ENCODE measurements around the gene LPP.

Gene LPP

GRCh38 chr3:188752850-188753249, 598.9 kb downstream of the LPP start:
- Histone ChIP-seq H3K9me3 (ENCODE audit: control insufficient read depth, insufficient read depth, low read length) (0 out of 2 replicates have a peak, but pooled peaks cover 3% of the 10 kb centered on the region), H3K9me2 (replicated peaks; ENCODE audit: control insufficient read depth, low read length) (no peaks in the 10 kb centered on the region), H3K27me3 (ENCODE audit: control insufficient read depth, low read length) (no peaks in the 10 kb centered on the region), H3K4me3 (ENCODE audit: low read length) (peak overlapping the region; percentile 76), H3K4me1 (ENCODE audit: control insufficient read depth, low read length) (peaks cover 91% of the 10 kb centered on the region), H3K4me2 (ENCODE audit: low read length) (peak overlapping the region; percentile 95), H3F3A (ENCODE audit: control insufficient read depth, insufficient read depth) (peaks cover 31% of the 10 kb centered on the region), H4K20me1 (ENCODE audit: control insufficient read depth, insufficient read depth, low read depth, low read length) (no peaks in the 10 kb centered on the region), H3K36me3 (ENCODE audit: control insufficient read depth, low read length) (peaks cover 16% of the 10 kb centered on the region), H3K27ac (ENCODE audit: low read depth, low read length) (peak overlapping the region; percentile 99), H3K79me2 (ENCODE audit: control insufficient read depth, low read length) (peaks cover 5% of the 10 kb centered on the region)
- TF ChIP-seq EZH2phosphoT487 (IDR thresholded peaks at IDR 0.05; ENCODE audit: borderline replicate concordance, low read length) (no peak), CTCF (IDR thresholded peaks at IDR 0.05; ENCODE audit: low read depth, low read length, poor library complexity, severe bottlenecking) (no peak)

- Histone ChIP-seq H3K36me3 (ENCODE audit: control insufficient read depth, low read length) (peaks cover 14% of the 10 kb centered on the region), H3F3A (ENCODE audit: control insufficient read depth, insufficient read depth) (peaks cover 35% of the 10 kb centered on the region), H3K27me3 (ENCODE audit: control insufficient read depth, low read length) (no peaks in the 10 kb centered on the region), H4K20me1 (ENCODE audit: control insufficient read depth, insufficient read depth, low read depth, low read length) (no peaks in the 10 kb centered on the region), H3K27ac (ENCODE audit: low read depth, low read length) (peak overlapping the region; percentile 99), H3K4me1 (ENCODE audit: control insufficient read depth, low read length) (peaks cover 84% of the 10 kb centered on the region), H3K79me2 (ENCODE audit: control insufficient read depth, low read length) (peaks cover 5% of the 10 kb centered on the region), H3K9me2 (replicated peaks; ENCODE audit: control insufficient read depth, low read length) (no peaks in the 10 kb centered on the region), H3K4me2 (ENCODE audit: low read length) (peak overlapping the region; percentile 95), H3K9me3 (ENCODE audit: control insufficient read depth, insufficient read depth, low read length) (0 out of 2 replicates have a peak, but pooled peaks cover 3% of the 10 kb centered on the region), H3K4me3 (ENCODE audit: low read length) (peak overlapping the region; percentile 76)
- no peak for TF ChIP-seq CTCF (IDR thresholded peaks at IDR 0.05; ENCODE audit: low read depth, low read length, poor library complexity, severe bottlenecking)
- TF ChIP-seq EZH2phosphoT487 (IDR thresholded peaks at IDR 0.05; ENCODE audit: borderline replicate concordance, low read length), result no peak
These were observed 600.3 kb downstream of the LPP start for GRCh38 chr3:188754267-188754666.

GRCh38 chr3:188756241-188756640, 602.3 kb downstream of the LPP start:
- Histone ChIP-seq H3K36me3 (ENCODE audit: control insufficient read depth, low read length) (no peaks in the 10 kb centered on the region), H3F3A (ENCODE audit: control insufficient read depth, insufficient read depth) (peaks cover 35% of the 10 kb centered on the region), H3K9me2 (replicated peaks; ENCODE audit: control insufficient read depth, low read length) (no peaks in the 10 kb centered on the region), H3K4me1 (ENCODE audit: control insufficient read depth, low read length) (peaks cover 66% of the 10 kb centered on the region), H3K79me2 (ENCODE audit: control insufficient read depth, low read length) (peaks cover 5% of the 10 kb centered on the region), H3K9me3 (ENCODE audit: control insufficient read depth, insufficient read depth, low read length) (no peaks in the 10 kb centered on the region), H3K4me3 (ENCODE audit: low read length) (peak overlapping the region; percentile 24), H4K20me1 (ENCODE audit: control insufficient read depth, insufficient read depth, low read depth, low read length) (no peaks in the 10 kb centered on the region), H3K27ac (ENCODE audit: low read depth, low read length) (peak overlapping the region; percentile 99), H3K27me3 (ENCODE audit: control insufficient read depth, low read length) (no peaks in the 10 kb centered on the region), H3K4me2 (ENCODE audit: low read length) (peak overlapping the region; percentile 95)
- TF ChIP-seq CTCF (IDR thresholded peaks at IDR 0.05; ENCODE audit: low read depth, low read length, poor library complexity, severe bottlenecking) (peak; percentile 19), EZH2phosphoT487 (IDR thresholded peaks at IDR 0.05; ENCODE audit: borderline replicate concordance, low read length) (no peak)
